Lower leg skin (tissue), 4 donors: Measurements from ENCODE around the gene TOR4A. TPM values are rescaled to one million over a fixed set of nuclear protein-coding genes. Genes with fewer than 3 reads are reported as not detected.
"Not testable (repeated sequence)": the region's sequence is repeated elsewhere in the genome, so short reads cannot be mapped to it uniquely, and the experiment has no call there.

Source experiments
- DNase-seq, 2 donors: peaks; one replicate each; pipeline ENCODE4 v3.0.0-alpha.2; 2019; ENCODE audit warnings: low spot score in 2 of 2
- H3K4me3 ChIP-seq: fragments of 200-600 bp; sonication (generic); 2 replicates; pipeline ENCODE4 v1.5.1; 2017; ENCODE audit warnings: mild to moderate bottlenecking, low read depth; ENCODE audit not compliant: poor library complexity, severe bottlenecking
- CTCF ChIP-seq, 3 donors: fragments of 450-650 bp; IDR thresholded peaks; one replicate each; pipeline ENCODE4 v1.5.1; 2016; ENCODE audit warnings: antibody characterized with exemption in 3 of 3, mild to moderate bottlenecking in 3 of 3, moderate library complexity in 2 of 3
- POLR2A ChIP-seq, 2 donors: fragments of 450-650 bp; IDR thresholded peaks; one replicate each; pipeline ENCODE4 v1.6.1; 2016 to 2017; ENCODE audit warnings: antibody characterized with exemption in 2 of 2, mild to moderate bottlenecking in 1 of 2, moderate library complexity in 1 of 2
- WGBS, 2 donors: methylation state at CpG; one replicate each; pipeline ENCODE4 v1.1.5; 2018; 5-methylcytosine and 5-hydroxymethylcytosine counted together
- intact Hi-C: fragments of 100-400 bp; cut with DNase I; formaldehyde crosslinking; loops from one replicate; pipeline ENCODE4 v1.15.0; 2023; ENCODE audit warnings: low total_unique reads
- total RNA-seq, 4 donors: library from RNA; depleted of rRNA; stranded (reverse); fragments of >200 nt; gene quantifications; one replicate each; pipeline ENCODE4 v1.1.0, GENCODE V29; 2016

The TOR4A gene
- total RNA-seq, 4 donors from 2014 or later: 4.9 to 7.4 (median 5.6) TPM

- WGBS, 2 donors: 49 to 55% methylated on average over 8 to 13 of the region's 13 CpGs
- DNase-seq: no peak
- intact Hi-C loops: no loop called here
Observed at GRCh38 chr9:137237759-137238726, 39.5 kb upstream of the TOR4A start.

GRCh38 chr9:137239541-137240200, 37.9 kb upstream of the TOR4A start:
- DNase-seq, intact Hi-C loops: not testable (repeated sequence)
- H3K4me3 ChIP-seq: peak overlapping the region; percentile 37
- WGBS, 2 donors: 46 to 57% methylated on average over 27 of the region's 27 CpGs

More at GRCh38 chr9:137237759-137238726, 39.5 kb upstream of the TOR4A start:
- no peak for TF ChIP-seq CTCF (IDR thresholded peaks at IDR 0.05)
- no peak for TF ChIP-seq POLR2A (IDR thresholded peaks at IDR 0.05)
- no peak overlapping the region for H3K4me3 ChIP-seq

GRCh38 chr9:137240318-137240840, 37.1 kb upstream of the TOR4A start:
- TF ChIP-seq CTCF (IDR thresholded peaks at IDR 0.05) (no peak), POLR2A (IDR thresholded peaks at IDR 0.05) (no peak)
- peak overlapping the region; percentile 37 for H3K4me3 ChIP-seq
- 0 to 1% methylated on average over 26 to 28 of the region's 58 CpGs for WGBS, 2 donors
- peak; percentile 68 to 96 for DNase-seq
- intact Hi-C loops: no loop called here

- DNase-seq: peak; percentile 99 to 100
- whole genome bisulfite sequencing, 2 donors: 0% methylated on average over 38 to 42 of the region's 67 CpGs
- peak within 1 kb of the TSS; percentile 73 for H3K4me3 ChIP-seq
- peak in 1 of 2 donors; percentile 99 for TF ChIP-seq POLR2A (IDR thresholded peaks at IDR 0.05)
- TF ChIP-seq CTCF (IDR thresholded peaks at IDR 0.05): no peak
- intact Hi-C loops: no loop called here
Observed at GRCh38 chr9:137240841-137241489, 36.6 kb upstream of the TOR4A start, which contains the start of gene TUBB4B. Gene TUBB4B, plus strand, starts transcription at chr9:137241287. Its CDS starts 74 bp downstream, at chr9:137241361.

GRCh38 chr9:137241490-137242268, 35.8 kb upstream of the TOR4A start:
- TF ChIP-seq CTCF (IDR thresholded peaks at IDR 0.05) (no peak), POLR2A (IDR thresholded peaks at IDR 0.05) (no peak)
- WGBS, 2 donors: 0 to 4% methylated on average over 12 to 58 of the region's 83 CpGs
- DNase-seq: peak; percentile 57 to 95
- intact Hi-C loops: no loop called here
- H3K4me3 ChIP-seq: peak overlapping the region; percentile 73
